Measurements from ENCODE around the gene FKBP8. TPM values are rescaled to one million over a fixed set of nuclear protein-coding genes. Genes with fewer than 3 reads are reported as not detected.
A peak's percentile ranks its signal among the peaks of the same experiment; 100 is the strongest.

Gene FKBP8
- total RNA-seq, 1 donor from 2014 or later, result 195 TPM

GRCh38 chr19:18502638-18503294 lies 40.6 kb downstream of the FKBP8 start:
- H3K27me3 ChIP-seq (ENCODE audit: low read depth), result no peaks in the 10 kb centered on the region
- H3K4me1 ChIP-seq, result peaks cover 100% of the 10 kb centered on the region
- peak; percentile 31 to 58 for ATAC-seq
- H3K36me3 ChIP-seq, result no peaks in the 10 kb centered on the region
- TF ChIP-seq CTCF (IDR thresholded peaks at IDR 0.05), result no peak
- H3K9me3 ChIP-seq, result no peaks in the 10 kb centered on the region
- intact Hi-C loops (cut with DNase I), result no loop called here
- H3K27ac ChIP-seq, result peak overlapping the region; percentile 69
- H3K4me3 ChIP-seq, result no peak overlapping the region
- DNase-seq, result peak; percentile 70

GRCh38 chr19:18502246-18502637 lies 41.1 kb downstream of the FKBP8 start:
- DNase-seq (no peak), ATAC-seq (no peak)
- Histone ChIP-seq H3K9me3 (no peaks in the 10 kb centered on the region), H3K36me3 (no peaks in the 10 kb centered on the region), H3K27ac (peak overlapping the region; percentile 69), H3K27me3 (ENCODE audit: low read depth) (no peaks in the 10 kb centered on the region), H3K4me1 (peaks cover 98% of the 10 kb centered on the region), H3K4me3 (no peak overlapping the region)
- intact Hi-C loops (cut with DNase I), result no loop called here
- TF ChIP-seq CTCF (IDR thresholded peaks at IDR 0.05), result no peak

- H3K4me3 ChIP-seq, result no peak overlapping the region
- no peak for TF ChIP-seq CTCF (IDR thresholded peaks at IDR 0.05)
- H3K27ac ChIP-seq, result peak overlapping the region; percentile 69
- H3K9me3 ChIP-seq, result no peaks in the 10 kb centered on the region
- peaks cover 98% of the 10 kb centered on the region for H3K4me1 ChIP-seq
- intact Hi-C loops (cut with DNase I), result no loop called here
- no peaks in the 10 kb centered on the region for H3K36me3 ChIP-seq
- ATAC-seq, result peak; percentile 12 to 42
- H3K27me3 ChIP-seq (ENCODE audit: low read depth), result no peaks in the 10 kb centered on the region
- DNase-seq, result peak; percentile 67
These were observed 41.5 kb downstream of the FKBP8 start for GRCh38 chr19:18501832-18502231.

GRCh38 chr19:18501351-18501750 lies 42.0 kb downstream of the FKBP8 start:
- Histone ChIP-seq H3K27me3 (ENCODE audit: low read depth) (no peaks in the 10 kb centered on the region), H3K4me1 (peaks cover 98% of the 10 kb centered on the region), H3K4me3 (no peak overlapping the region), H3K36me3 (no peaks in the 10 kb centered on the region), H3K27ac (peak overlapping the region; percentile 69), H3K9me3 (no peaks in the 10 kb centered on the region)
- no peak for TF ChIP-seq CTCF (IDR thresholded peaks at IDR 0.05)
- DNase-seq, result no peak
- intact Hi-C loops (cut with DNase I), result no loop called here
- no peak for ATAC-seq

GRCh38 chr19:18500799-18501198 lies 42.6 kb downstream of the FKBP8 start:
- DNase-seq (peak; percentile 61), ATAC-seq (peak in 1 of 2 donors; percentile 20)
- Histone ChIP-seq H3K36me3 (no peaks in the 10 kb centered on the region), H3K4me3 (no peak overlapping the region), H3K27ac (peak overlapping the region; percentile 18), H3K4me1 (peaks cover 98% of the 10 kb centered on the region), H3K27me3 (ENCODE audit: low read depth) (no peaks in the 10 kb centered on the region), H3K9me3 (no peaks in the 10 kb centered on the region)
- no peak for TF ChIP-seq CTCF (IDR thresholded peaks at IDR 0.05)
- intact Hi-C loops (cut with DNase I), result no loop called here
